ENCODE results near the gene IL1RAPL1.

IL1RAPL1 gene

DNA sequence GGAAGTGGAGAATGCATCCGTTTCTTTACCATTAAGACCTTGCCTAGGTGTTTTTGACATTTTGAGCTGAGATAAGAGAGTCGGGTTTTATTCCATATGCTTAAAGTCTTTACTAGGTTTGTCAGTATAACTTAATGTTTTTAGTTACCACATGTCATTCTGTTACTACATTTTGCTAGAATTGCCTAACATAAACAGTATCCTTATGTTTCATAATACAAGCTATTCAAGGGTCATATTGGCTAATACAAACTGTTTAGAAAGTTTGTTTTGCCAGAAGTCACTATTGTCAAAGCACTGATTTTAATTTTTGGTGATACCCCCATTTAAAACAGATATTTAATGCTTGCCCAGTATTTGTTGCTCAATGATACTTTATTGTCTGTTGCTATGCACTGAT is 1200.4 kb downstream of the IL1RAPL1 start:
- DNase-seq (ENCODE audit: low read depth in 2 of 2), result no peak

DNA sequence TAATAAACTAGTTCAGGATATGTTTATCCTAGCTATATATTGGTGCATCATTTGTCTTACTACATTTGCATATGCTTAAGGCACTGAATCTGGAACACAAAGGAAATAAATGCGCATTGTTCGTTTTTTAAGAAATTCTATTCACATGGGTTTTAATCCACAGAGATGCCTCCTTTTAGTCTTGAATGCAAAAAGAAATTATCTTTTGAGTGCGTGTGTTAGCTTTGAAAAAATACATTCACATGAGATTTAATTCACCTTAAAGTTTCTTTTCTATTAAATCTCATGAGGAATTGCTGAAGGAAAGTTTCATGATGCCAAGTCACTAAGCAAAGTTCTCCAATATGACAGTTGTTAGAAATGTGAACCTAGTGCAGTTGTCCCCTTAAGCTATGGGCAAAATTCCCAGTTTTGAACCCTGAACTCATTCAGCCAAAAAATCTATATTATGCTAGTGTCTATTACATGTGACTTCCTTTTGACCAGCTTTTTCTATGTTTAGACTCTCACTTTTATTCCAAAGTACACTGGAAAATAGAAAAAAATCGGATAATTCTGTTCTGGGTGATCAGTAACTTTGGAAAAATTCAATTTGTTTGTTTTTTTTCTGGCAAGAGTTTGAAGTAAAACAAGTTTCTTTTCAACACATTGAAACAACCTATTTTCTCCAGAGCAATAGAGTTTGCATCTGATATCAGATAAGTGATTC is 1201.9 kb downstream of the IL1RAPL1 start:
- no peak for DNase-seq (ENCODE audit: low read depth in 2 of 2)

GRCh38 chrX:29792335-29792734 is 1205.1 kb downstream of the IL1RAPL1 start:
- no peak for DNase-seq (ENCODE audit: low read depth in 2 of 2)

DNA sequence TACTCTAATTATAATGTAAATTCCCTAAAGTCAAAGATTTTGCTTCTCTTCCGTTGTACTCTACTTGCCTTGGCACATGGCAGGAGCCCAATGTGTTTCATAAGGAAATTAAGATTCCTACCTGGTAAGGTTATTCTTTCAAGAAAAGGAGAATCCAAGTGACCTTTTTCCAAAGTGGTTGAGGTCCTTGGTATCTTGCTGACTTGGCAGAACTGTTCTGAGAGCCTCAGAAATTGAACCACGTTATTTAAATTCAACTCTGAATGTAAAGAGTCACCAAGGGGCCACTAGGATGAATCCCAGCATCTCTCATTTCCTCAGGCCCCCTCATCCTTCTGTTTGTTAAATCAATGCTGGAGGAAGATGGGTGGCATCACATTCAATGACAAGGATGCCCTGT is 1209.9 kb downstream of the IL1RAPL1 start:
- no peak for DNase-seq (ENCODE audit: low read depth in 2 of 2)

DNA sequence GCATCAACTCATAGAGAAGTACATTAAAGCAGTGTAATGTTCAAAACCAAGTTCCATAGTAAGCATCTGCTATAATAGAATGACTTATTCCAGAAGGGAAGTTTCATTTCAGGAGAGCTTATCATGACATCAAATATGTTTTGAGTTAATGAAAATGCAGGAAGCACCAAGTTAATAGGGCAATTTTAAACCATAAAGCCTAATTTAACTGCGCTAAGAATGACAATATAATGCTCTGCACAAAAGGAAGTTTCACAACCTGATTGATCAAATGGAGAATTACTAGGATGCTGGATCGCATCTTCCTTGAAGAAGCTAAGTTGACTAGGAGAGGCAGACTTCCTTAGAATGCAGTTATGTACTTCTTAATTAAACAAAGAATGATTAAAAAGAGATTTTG is 1211.2 kb downstream of the IL1RAPL1 start:
- no peak for DNase-seq (ENCODE audit: low read depth in 2 of 2)

- DNase-seq (ENCODE audit: low read depth in 2 of 2), result no peak
These were observed 1225.9 kb downstream of the IL1RAPL1 start for GRCh38 chrX:29813174-29813573.

- no peak for DNase-seq (ENCODE audit: low read depth in 2 of 2)
These were observed 1237.1 kb downstream of the IL1RAPL1 start for GRCh38 chrX:29824176-29824906.

- no peak for DNase-seq (ENCODE audit: low read depth in 2 of 2)
These were observed 1239.5 kb downstream of the IL1RAPL1 start for GRCh38 chrX:29826742-29827141.

- no peak for DNase-seq (ENCODE audit: low read depth in 2 of 2)
These were observed 1247.1 kb downstream of the IL1RAPL1 start for GRCh38 chrX:29834311-29834710.

GRCh38 chrX:29834764-29835163 is 1247.5 kb downstream of the IL1RAPL1 start:
- no peak for DNase-seq (ENCODE audit: low read depth in 2 of 2)

GRCh38 chrX:29841750-29842149 is 1254.5 kb downstream of the IL1RAPL1 start:
- no peak for DNase-seq (ENCODE audit: low read depth in 2 of 2)

DNA sequence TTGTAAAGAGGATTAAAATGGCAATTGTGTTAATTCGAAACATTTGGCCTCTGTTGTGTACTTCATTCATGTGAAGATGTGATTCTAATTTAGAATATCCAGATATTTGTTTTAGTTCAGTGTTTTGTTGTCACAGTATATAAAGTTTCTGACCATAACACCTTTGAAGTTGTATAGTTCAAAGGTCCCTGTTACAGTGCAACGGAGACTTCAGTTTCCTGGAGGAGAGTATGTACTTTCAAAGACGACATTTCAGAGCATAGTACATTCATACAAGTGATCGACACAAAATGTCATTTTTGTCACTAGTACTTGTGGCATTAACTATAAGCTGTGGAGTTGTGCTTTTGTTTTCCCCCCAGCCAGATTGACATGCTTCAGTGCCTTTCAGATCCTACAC is 1255.3 kb downstream of the IL1RAPL1 start:
- no peak for DNase-seq (ENCODE audit: low read depth in 2 of 2)

DNA sequence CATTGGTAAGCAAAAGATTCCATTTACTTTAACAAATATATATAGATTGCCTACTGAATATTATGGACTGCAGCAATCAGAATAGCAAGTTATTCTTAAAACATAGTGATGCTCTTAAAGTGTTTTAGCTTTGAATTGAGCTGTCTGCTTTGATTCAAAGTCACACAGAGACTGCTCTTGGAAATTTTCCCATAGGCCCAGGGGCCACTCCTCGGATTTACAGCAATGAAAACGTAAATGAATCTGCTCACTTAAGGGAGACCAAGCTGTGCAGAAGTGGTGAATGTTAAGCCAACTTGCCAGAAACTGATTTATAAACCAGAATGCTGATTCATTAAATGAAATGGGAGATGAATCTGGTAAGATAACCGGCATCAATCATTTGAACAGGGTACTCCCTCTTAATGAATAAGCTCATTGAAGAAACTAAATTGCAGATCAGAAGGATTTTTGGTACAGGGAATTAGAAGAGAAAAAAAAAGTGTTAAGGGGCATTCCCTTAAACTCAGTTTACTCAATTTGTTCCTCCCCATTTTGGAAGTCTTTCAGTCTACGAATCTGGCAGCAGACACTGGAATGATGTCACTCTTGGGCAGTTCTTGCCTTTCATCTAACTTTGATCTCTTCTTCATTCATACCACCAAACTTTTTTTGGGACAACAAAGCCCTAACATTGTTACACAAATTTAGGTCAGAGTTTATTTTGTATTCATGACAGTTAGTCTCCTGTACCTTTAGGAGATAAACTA is 1264.8 kb downstream of the IL1RAPL1 start:
- no peak for DNase-seq (ENCODE audit: low read depth in 2 of 2)

- DNase-seq (ENCODE audit: low read depth in 2 of 2), result no peak
These were observed 1265.5 kb downstream of the IL1RAPL1 start for GRCh38 chrX:29852767-29853166.

GRCh38 chrX:29858714-29859113 is 1271.5 kb downstream of the IL1RAPL1 start:
- no peak for DNase-seq (ENCODE audit: low read depth in 2 of 2)

- DNase-seq (ENCODE audit: low read depth in 2 of 2), result no peak
These were observed 1275.0 kb downstream of the IL1RAPL1 start for GRCh38 chrX:29862126-29862677.

DNA sequence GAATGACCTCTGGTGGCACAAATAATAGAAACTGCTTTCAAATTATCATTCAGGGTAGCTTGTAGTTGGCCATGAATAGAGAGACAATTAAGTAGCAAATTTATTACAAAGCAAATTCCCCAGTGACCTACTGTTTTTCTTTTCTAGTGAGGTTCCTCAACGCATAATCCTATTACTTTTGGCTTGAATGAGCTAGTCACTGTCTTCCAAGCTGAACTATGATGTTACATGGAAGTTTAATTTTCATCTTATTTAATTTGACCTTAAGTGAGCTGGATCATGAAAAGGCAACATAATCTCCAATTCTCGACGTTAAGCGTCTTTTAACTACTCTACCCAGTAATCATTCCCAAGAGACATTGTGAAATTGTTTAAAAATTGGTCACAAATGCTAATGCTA is 1280.7 kb downstream of the IL1RAPL1 start:
- DNase-seq (ENCODE audit: low read depth in 2 of 2), result no peak

GRCh38 chrX:29869837-29870236 is 1282.6 kb downstream of the IL1RAPL1 start:
- no peak for DNase-seq (ENCODE audit: low read depth in 2 of 2)

DNA sequence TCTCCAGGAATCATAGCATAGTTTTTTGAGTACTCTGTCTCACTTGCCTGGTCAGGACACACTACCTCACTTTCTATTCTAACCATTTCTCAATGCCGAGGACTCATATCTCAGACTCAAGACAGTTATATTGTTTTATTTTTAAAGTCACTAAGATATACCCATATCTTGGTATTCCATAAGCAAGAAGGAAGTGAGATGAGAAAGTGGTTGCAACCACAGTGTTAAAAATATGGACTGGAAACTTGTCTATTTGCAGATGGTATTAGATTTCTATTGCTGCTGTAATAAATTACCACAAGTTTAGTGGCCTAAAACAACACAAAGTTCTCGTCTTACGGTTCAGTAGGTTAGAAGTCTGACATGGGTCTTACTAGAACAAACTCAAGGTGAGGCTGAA is 1283.4 kb downstream of the IL1RAPL1 start:
- DNase-seq (ENCODE audit: low read depth in 2 of 2), result no peak

DNA sequence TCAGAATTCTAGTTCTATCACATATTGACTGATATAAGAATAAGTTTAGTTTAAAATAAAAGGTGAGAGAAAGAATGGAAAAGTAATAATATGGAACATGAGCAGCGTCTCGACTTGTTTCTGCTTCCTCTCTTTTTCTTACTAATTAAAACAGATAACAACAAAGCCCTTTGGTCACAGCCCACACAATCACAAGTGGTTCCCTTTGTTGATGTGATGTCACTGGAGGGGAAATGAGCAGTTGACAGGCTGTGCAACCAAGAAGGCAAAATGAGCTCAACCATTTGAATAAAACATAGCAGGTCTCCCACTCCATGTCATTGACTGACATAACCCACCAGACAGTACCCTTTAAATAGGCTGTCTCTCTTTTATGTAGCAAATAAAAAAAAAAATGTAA is 1285.6 kb downstream of the IL1RAPL1 start:
- no peak for DNase-seq (ENCODE audit: low read depth in 2 of 2)

DNA sequence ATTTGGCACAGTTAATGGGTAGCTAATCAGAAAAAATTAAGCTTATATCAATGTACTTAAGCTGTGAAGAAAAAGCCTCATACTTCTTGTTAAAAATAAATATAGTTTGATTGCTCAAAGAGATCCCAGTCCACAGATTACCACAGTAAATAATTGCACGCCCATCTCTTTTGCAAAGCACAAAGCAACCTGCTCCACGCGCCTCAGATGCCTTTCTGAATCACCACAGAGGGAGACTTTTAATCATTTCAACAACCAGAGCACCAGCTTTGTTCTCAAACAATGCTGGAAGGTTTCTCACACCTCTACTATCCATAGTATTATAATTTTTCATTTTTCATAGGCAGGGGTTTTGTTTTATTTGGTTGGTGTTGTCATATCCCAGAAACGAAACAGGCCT is 1289.5 kb downstream of the IL1RAPL1 start:
- DNase-seq (ENCODE audit: low read depth in 2 of 2), result no peak

GRCh38 chrX:29880977-29881376 is 1293.7 kb downstream of the IL1RAPL1 start:
- DNase-seq (ENCODE audit: low read depth in 2 of 2), result no peak

All from stimulated activated CD8-positive, alpha-beta memory T cell treated with anti-CD3 and anti-CD28 coated beads, Interleukin-15, amount 100 ng/mL, for 48 hours (primary cell).